Endometrium (tissue), 2 donors: Measurements from ENCODE around the gene CDC42EP4.

ENCODE experiments used
- FAIRE-seq: peaks from 2 replicates; lab custom pipeline; 2012; peaks lifted over from hg19 to GRCh38; lab: Jason Lieb, UNC
- donor health status: control.
- donor health status: control.

The CDC42EP4 gene

GRCh38 chr17:73311781-73312641, at the start of gene CDC42EP4:
Gene CDC42EP4 (minus strand): TSS chr17:73312001. CDS start chr17:73286500, 25,501 bp downstream.
- no peak for FAIRE-seq

- FAIRE-seq = no peak
These were observed 49.4 kb upstream of the CDC42EP4 start for GRCh38 chr17:73360961-73361761.

GRCh38 chr17:73359987-73360410, 48.2 kb upstream of the CDC42EP4 start:
- no peak for FAIRE-seq

- no peak for FAIRE-seq
These were observed 47.6 kb upstream of the CDC42EP4 start for GRCh38 chr17:73359352-73359751.

- FAIRE-seq = no peak
These were observed 46.9 kb upstream of the CDC42EP4 start for GRCh38 chr17:73358668-73359067.

- FAIRE-seq = no peak
These were observed 46.2 kb upstream of the CDC42EP4 start for GRCh38 chr17:73357981-73358380.

- FAIRE-seq = no peak
These were observed 45.5 kb upstream of the CDC42EP4 start for GRCh38 chr17:73357318-73357717.

GRCh38 chr17:73356561-73357170, 44.9 kb upstream of the CDC42EP4 start:
- FAIRE-seq = no peak

- FAIRE-seq = no peak
These were observed 42.9 kb upstream of the CDC42EP4 start for GRCh38 chr17:73354423-73355284.

GRCh38 chr17:73352261-73352660, 40.5 kb upstream of the CDC42EP4 start:
- no peak for FAIRE-seq

GRCh38 chr17:73351764-73352163, 40.0 kb upstream of the CDC42EP4 start:
- no peak for FAIRE-seq

- no peak for FAIRE-seq
These were observed 39.1 kb upstream of the CDC42EP4 start for GRCh38 chr17:73350864-73351263.

- FAIRE-seq = no peak
These were observed 37.8 kb upstream of the CDC42EP4 start for GRCh38 chr17:73349647-73350046.

GRCh38 chr17:73349138-73349537, 37.3 kb upstream of the CDC42EP4 start:
- FAIRE-seq = no peak

- FAIRE-seq = no peak
These were observed 37.0 kb upstream of the CDC42EP4 start for GRCh38 chr17:73348829-73349095.

- FAIRE-seq = no peak
These were observed 36.4 kb upstream of the CDC42EP4 start for GRCh38 chr17:73348018-73348828.

- FAIRE-seq = no peak
These were observed 35.5 kb upstream of the CDC42EP4 start for GRCh38 chr17:73347351-73347750.

- FAIRE-seq = no peak
These were observed 34.8 kb upstream of the CDC42EP4 start for GRCh38 chr17:73346501-73347162.

GRCh38 chr17:73343739-73344454, 32.1 kb upstream of the CDC42EP4 start:
- FAIRE-seq = no peak

- FAIRE-seq = peak; percentile 85
These were observed 31.4 kb upstream of the CDC42EP4 start for GRCh38 chr17:73343168-73343634.
